Mammary epithelial cell (primary cell): ENCODE data around the gene C20orf141.

Experiments used
- CTCF ChIP-seq, 2 donors: IDR thresholded peaks in 1 of 2; conservative IDR thresholded peaks in 1 of 2; 2 replicates each; pipeline ENCODE4 v1.5.1; 2011 to 2012; ENCODE audit warnings: inconsistent platforms in 2 of 2, low read length in 2 of 2, mild to moderate bottlenecking in 2 of 2, control low read depth in 1 of 2, low read depth in 1 of 2; ENCODE audit not compliant: insufficient read depth in 1 of 2; ENCODE audit errors: extremely low read depth in 1 of 2
- EZH2 ChIP-seq: IDR thresholded peaks from 2 replicates; pipeline ENCODE4 v1.6.1; 2012; ENCODE audit warnings: low read length, inconsistent platforms, borderline replicate concordance

- no peak for TF ChIP-seq CTCF (conservative IDR thresholded peaks at IDR 0.05 in 1 of 2, IDR thresholded peaks at IDR 0.05 in 1 of 2; ENCODE audit: extremely low read depth in 1 of 2, insufficient read depth in 1 of 2, low read depth in 1 of 2, low read length in 2 of 2)
- TF ChIP-seq EZH2, result no peak
These were observed 19.8 kb upstream of the C20orf141 start for GRCh38 chr20:2794866-2795447.
